ENCODE results near the gene TTLL3.

DNA sequence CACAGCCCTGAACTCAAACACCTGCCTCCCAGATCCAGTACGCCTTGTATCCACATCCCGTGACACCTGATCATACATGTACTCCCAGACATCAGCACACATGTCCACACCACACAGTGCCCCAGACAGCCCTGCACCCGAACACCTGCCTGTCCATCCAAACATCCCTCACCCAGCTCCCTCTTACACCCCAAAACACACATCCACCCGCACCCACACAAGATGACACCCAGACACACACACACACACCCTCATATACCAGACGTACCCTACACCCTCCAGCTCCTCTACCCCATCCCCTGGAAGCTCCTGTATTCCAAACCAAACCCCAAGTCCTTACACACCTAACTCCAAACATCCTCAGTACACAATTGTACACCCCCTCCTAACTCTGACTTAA lies 41.0 kb upstream of the TTLL3 start:
- TF ChIP-seq, protein P1, sequence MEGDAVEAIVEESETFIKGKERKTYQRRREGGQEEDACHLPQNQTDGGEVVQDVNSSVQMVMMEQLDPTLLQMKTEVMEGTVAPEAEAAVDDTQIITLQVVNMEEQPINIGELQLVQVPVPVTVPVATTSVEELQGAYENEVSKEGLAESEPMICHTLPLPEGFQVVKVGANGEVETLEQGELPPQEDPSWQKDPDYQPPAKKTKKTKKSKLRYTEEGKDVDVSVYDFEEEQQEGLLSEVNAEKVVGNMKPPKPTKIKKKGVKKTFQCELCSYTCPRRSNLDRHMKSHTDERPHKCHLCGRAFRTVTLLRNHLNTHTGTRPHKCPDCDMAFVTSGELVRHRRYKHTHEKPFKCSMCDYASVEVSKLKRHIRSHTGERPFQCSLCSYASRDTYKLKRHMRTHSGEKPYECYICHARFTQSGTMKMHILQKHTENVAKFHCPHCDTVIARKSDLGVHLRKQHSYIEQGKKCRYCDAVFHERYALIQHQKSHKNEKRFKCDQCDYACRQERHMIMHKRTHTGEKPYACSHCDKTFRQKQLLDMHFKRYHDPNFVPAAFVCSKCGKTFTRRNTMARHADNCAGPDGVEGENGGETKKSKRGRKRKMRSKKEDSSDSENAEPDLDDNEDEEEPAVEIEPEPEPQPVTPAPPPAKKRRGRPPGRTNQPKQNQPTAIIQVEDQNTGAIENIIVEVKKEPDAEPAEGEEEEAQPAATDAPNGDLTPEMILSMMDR (conservative IDR thresholded peaks at IDR 0.05; ENCODE audit: low read depth, low read length) = no peak
- no peak for TF ChIP-seq EZH2 (IDR thresholded peaks at IDR 0.05; ENCODE audit: low read length, unreplicated experiment)

All from PC-3 (cell line).